Kidney tubule cell (primary cell): ENCODE results near the gene PAK1IP1.
A peak's percentile ranks its signal among the peaks of the same experiment; 100 is the strongest.
"Not testable (repeated sequence)": the region's sequence is repeated elsewhere in the genome, so short reads cannot be mapped to it uniquely, and the experiment has no call there.

Source experiments
- DNase-seq: peaks from one replicate; pipeline ENCODE4 v3.0.0-alpha.2; 2018; ENCODE audit warnings: low spot score

Gene PAK1IP1

GRCh38 chr6:10743515-10743914, 48.7 kb downstream of the PAK1IP1 start:
- no peak for DNase-seq

GRCh38 chr6:10745116-10745515, 50.3 kb downstream of the PAK1IP1 start:
- DNase-seq = no peak

DNA sequence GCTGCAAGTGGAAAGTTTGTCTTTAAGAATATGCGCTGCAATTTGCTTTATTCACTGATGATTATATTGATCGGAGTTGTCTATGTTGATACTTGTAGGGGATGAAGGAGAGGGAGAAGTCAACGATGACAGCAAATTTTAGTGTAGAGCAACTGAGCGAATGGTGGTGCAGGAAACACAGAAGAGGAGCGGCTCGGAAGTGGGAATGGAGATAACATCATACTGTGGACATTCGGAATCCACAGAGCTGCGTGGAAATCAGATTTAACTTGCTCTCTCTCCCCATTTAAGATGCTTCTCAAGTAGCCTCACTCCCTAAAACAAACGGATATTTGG, 52.1 kb downstream of the PAK1IP1 start:
- DNase-seq = no peak

GRCh38 chr6:10747251-10747972, 52.6 kb downstream of the PAK1IP1 start, which contains the start of gene TMEM14B:
Gene TMEM14B (plus strand): TSS chr6:10747805. CDS start chr6:10749246, 1,441 bp downstream.
- DNase-seq = peak; percentile 97

- DNase-seq = no peak
Observed at GRCh38 chr6:10749734-10750133, 55.0 kb downstream of the PAK1IP1 start.

- DNase-seq = not testable (repeated sequence)
Observed at GRCh38 chr6:10750568-10750967, 55.8 kb downstream of the PAK1IP1 start.

GRCh38 chr6:10751757-10752156, 57.0 kb downstream of the PAK1IP1 start:
- not testable (repeated sequence) for DNase-seq

DNA sequence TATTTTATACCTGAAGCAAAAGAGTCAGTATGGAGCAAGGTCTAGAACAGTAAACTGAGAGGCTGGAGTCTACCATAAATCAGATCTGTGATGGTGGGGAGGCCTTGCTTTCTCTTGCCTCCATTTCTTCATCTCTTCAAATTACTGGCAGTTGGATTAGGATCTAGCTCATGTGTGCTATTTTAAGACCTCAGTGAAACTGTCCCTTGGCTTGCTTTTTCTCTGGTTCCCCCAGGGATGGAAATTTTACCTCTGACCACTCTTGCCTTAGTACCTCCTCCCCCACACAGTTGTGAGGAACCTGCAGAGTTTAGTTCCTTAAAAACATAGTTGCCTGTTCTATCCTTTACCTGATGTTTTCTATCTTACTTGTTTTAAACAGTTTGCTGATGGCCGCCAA, 61.3 kb downstream of the PAK1IP1 start:
- DNase-seq = no peak
